ENCODE data around the gene S100A14. TPM values are rescaled to one million over a fixed set of nuclear protein-coding genes. Genes with fewer than 3 reads are reported as not detected.

Gene S100A14
- total and polyA plus RNA-seq, 9 of the 15 experiments (the other 6 are each of a cell fraction or from before 2014, with no cell fraction given): 0.10 to 0.64 (median 0.24) TPM; not detected in 3

DNA sequence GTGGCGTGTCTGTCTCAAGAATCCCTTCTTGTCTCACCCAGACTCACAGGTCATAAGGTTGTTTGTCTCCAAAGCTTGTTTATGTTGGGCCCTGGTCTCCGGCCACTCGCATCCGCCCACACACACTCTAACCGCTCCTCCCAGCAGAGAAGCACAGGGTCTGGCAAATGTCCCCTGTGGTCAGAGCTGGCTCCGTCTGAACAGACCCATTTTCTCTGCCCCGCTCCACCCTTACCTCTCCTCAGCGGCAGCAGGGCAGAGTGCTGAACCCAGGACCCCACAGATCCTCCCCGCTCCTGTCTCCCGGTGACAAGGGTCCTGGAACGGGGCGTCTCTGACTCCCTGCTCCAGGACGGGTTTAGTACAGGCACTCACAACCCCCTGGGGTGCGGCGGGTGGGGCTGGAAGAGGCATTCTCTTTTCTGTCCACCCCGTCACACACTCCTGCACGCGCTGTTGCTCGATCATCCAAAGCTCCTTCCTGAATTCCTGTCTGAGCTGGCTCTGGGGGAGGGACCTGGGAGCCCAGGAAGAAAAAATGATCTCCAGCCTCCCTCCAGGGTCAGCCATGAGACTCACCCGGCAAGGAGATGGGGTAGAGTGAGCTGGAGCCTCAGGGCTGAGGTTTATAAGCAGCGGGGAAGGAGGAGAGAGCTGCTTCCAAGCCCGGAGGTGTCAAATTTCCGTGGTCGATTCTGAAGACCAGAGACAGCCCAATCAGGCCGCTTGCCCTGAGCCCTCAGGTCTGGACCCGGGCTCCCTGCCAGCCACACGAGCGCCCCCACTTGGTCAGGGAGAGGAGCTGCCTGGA, 11.0 kb upstream of the S100A14 start, which contains the start of gene S100A13:
S100A13 (minus strand) TSS at position 602 of the 811 bp plus-strand sequence. CDS start 1,033 bp downstream, outside the sequence.
- peak within 1 kb of the TSS; percentile 86 for H3K4me2 ChIP-seq (ENCODE audit: insufficient read depth, low read length)
- H2AFZ ChIP-seq (ENCODE audit: low read depth, low read length): peak within 1 kb of the TSS; percentile 97
- ATAC-seq: peak; percentile 93
- DNase-seq (ENCODE audit: extremely low read depth in 1 of 4, low spot score in 3 of 4): peak; percentile 80 to 96 (median 88)
- FAIRE-seq: peak; percentile 99
- no peaks in the 10 kb centered on the region for H3K9me1 ChIP-seq (ENCODE audit: control insufficient read depth, insufficient read depth, low read length)
- H3K9ac ChIP-seq (ENCODE audit: insufficient read depth in 1 of 2, low read depth in 2 of 2, low read length in 2 of 2): peak within 1 kb of the TSS; percentile 83 to 95
- WGBS (ENCODE audit: insufficient coverage, low coverage, missing lambda C conversion rate): under 1% methylated on average over 24 of the region's 28 CpGs
- H3K4me1 ChIP-seq (replicated peaks in 1 of 2; ENCODE audit: control insufficient read depth in 2 of 2, insufficient read depth in 2 of 2, low read length in 2 of 2): peaks cover 26 to 44% of the 10 kb centered on the region in 2 experiments
- peaks cover 6% of the 10 kb centered on the region; the same call in 1 of the 3 replicates for H3K79me2 ChIP-seq (ENCODE audit: control insufficient read depth, insufficient read depth, low read length)
- BruUV-seq (replicated peaks): TSS peak; percentile 70
- H3K27me3 ChIP-seq (ENCODE audit: control insufficient read depth in 2 of 2, insufficient read depth in 2 of 2, low read length in 2 of 2): no peaks in the 10 kb centered on the region
- peak within 1 kb of the TSS; percentile 49 for H3K4me3 ChIP-seq
- no peaks in the 10 kb centered on the region for H3K9me3 ChIP-seq (replicated peaks; ENCODE audit: control insufficient read depth, insufficient read depth, low read depth, low read length)
- H3K36me3 ChIP-seq (ENCODE audit: control insufficient read depth, insufficient read depth, low read length): peaks cover 9% of the 10 kb centered on the region; the same call in 2 of the 3 replicates
- POLR2A ChIA-PET: interaction anchor here (0.6 to 4.3 kb wide), 30 partner anchors 9 to 364 kb away, joined by 3 to 70 read pairs (median 4); partner anchors contain the start of genes RPS27, S100A14, S100A16 and S100A5
- H3K27ac ChIP-seq (ENCODE audit: extremely low read depth, low read depth, low read length): peak within 1 kb of the TSS; percentile 82
- H4K20me1 ChIP-seq (replicated peaks; ENCODE audit: control insufficient read depth, insufficient read depth, low read length): no peaks in the 10 kb centered on the region
- CTCF ChIA-PET (ENCODE audit: low intra/inter-chr PET ratio): no interaction called here
- intact Hi-C loops (cut with micrococcal nuclease): loop anchor here (2.0 kb wide), 1 partner anchor 58 kb away; no protein-coding TSS in a partner anchor
- in situ Hi-C loops (cut with MboI): no loop called here
- TF ChIP-seq POLR2B (IDR thresholded peaks at IDR 0.05; ENCODE audit: low read depth, partially characterized antibody) (peak; percentile 93), NR2C2 (CRISPR knock-in tag; IDR thresholded peaks at IDR 0.05) (0 out of 2 replicates have a peak, but pooled peaks have one; percentile 32), NR2C2 (tag; IDR thresholded peaks at IDR 0.05) (peak; percentile 72), ZNF584 (CRISPR knock-in tag; IDR thresholded peaks at IDR 0.05; ENCODE audit: low read depth) (0 out of 2 replicates have a peak, but pooled peaks have one; percentile 24), ZBTB26 (CRISPR knock-in tag; IDR thresholded peaks at IDR 0.05) (0 out of 2 replicates have a peak, but pooled peaks have one; percentile 22), L3MBTL2 (IDR thresholded peaks at IDR 0.05) (peak; percentile 87), ZBTB7A (IDR thresholded peaks at IDR 0.05; ENCODE audit: borderline replicate concordance, control insufficient read depth, low read depth, low read length) (0 out of 2 replicates have a peak, but pooled peaks have one; percentile 53), JUND (IDR thresholded peaks at IDR 0.05; ENCODE audit: borderline replicate concordance, low read depth, low read length) (peak; percentile 28; the same call in 1 of the 2 replicates), JUND (tag; IDR thresholded peaks at IDR 0.05; ENCODE audit: borderline replicate concordance, low read depth, low read length) (no peak; the same call in 2 of the 3 replicates), ZBTB17 (CRISPR knock-in tag; IDR thresholded peaks at IDR 0.05) (peak; percentile 36; the same call in 1 of the 2 replicates), PHF20 (IDR thresholded peaks at IDR 0.05; ENCODE audit: partially characterized antibody) (no peak), ATF7 (IDR thresholded peaks at IDR 0.05) (peak; percentile 35), TBP (optimal IDR thresholded peaks at IDR 0.05; ENCODE audit: low read depth, low read length) (peak; percentile 94), TFAM (CRISPR knock-in tag; conservative IDR thresholded peaks at IDR 0.05) (no peak)
- TF ChIP-seq, protein P1, sequence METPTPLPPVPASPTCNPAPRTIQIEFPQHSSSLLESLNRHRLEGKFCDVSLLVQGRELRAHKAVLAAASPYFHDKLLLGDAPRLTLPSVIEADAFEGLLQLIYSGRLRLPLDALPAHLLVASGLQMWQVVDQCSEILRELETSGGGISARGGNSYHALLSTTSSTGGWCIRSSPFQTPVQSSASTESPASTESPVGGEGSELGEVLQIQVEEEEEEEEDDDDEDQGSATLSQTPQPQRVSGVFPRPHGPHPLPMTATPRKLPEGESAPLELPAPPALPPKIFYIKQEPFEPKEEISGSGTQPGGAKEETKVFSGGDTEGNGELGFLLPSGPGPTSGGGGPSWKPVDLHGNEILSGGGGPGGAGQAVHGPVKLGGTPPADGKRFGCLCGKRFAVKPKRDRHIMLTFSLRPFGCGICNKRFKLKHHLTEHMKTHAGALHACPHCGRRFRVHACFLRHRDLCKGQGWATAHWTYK (CRISPR knock-in tag; IDR thresholded peaks at IDR 0.05): peak; percentile 23; the same call in 1 of the 2 replicates
- TF ChIP-seq, protein P2, sequence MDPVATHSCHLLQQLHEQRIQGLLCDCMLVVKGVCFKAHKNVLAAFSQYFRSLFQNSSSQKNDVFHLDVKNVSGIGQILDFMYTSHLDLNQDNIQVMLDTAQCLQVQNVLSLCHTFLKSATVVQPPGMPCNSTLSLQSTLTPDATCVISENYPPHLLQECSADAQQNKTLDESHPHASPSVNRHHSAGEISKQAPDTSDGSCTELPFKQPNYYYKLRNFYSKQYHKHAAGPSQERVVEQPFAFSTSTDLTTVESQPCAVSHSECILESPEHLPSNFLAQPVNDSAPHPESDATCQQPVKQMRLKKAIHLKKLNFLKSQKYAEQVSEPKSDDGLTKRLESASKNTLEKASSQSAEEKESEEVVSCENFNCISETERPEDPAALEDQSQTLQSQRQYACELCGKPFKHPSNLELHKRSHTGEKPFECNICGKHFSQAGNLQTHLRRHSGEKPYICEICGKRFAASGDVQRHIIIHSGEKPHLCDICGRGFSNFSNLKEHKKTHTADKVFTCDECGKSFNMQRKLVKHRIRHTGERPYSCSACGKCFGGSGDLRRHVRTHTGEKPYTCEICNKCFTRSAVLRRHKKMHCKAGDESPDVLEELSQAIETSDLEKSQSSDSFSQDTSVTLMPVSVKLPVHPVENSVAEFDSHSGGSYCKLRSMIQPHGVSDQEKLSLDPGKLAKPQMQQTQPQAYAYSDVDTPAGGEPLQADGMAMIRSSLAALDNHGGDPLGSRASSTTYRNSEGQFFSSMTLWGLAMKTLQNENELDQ (CRISPR knock-in tag; IDR thresholded peaks at IDR 0.05; ENCODE audit: borderline replicate concordance): 0 out of 2 replicates have a peak, but pooled peaks have one; percentile 40

All from K562 (cell line).